ENCODE measurements around the gene DYNC1H1.

The DYNC1H1 gene

GRCh38 chr14:102013669-102014200, 49.4 kb downstream of the DYNC1H1 start:
- Histone ChIP-seq H3K27ac (ENCODE audit: insufficient read depth, low read length, poor library complexity, severe bottlenecking) (no peak overlapping the region), H3K4me1 (ENCODE audit: control insufficient read depth, insufficient read depth, low read length, poor library complexity, severe bottlenecking) (no peaks in the 10 kb centered on the region), H3K4me3 (ENCODE audit: insufficient read depth, low read depth, low read length, poor library complexity, severe bottlenecking) (no peak overlapping the region), H3K9me3 (ENCODE audit: control insufficient read depth, low read length) (no peaks in the 10 kb centered on the region), H3K27me3 (replicated peaks; ENCODE audit: control insufficient read depth, insufficient read depth, low read length, poor library complexity, severe bottlenecking) (no peaks in the 10 kb centered on the region), H3K36me3 (ENCODE audit: control insufficient read depth, insufficient read depth, low read length) (peaks cover 97% of the 10 kb centered on the region)
- DNase-seq: no peak

DNA sequence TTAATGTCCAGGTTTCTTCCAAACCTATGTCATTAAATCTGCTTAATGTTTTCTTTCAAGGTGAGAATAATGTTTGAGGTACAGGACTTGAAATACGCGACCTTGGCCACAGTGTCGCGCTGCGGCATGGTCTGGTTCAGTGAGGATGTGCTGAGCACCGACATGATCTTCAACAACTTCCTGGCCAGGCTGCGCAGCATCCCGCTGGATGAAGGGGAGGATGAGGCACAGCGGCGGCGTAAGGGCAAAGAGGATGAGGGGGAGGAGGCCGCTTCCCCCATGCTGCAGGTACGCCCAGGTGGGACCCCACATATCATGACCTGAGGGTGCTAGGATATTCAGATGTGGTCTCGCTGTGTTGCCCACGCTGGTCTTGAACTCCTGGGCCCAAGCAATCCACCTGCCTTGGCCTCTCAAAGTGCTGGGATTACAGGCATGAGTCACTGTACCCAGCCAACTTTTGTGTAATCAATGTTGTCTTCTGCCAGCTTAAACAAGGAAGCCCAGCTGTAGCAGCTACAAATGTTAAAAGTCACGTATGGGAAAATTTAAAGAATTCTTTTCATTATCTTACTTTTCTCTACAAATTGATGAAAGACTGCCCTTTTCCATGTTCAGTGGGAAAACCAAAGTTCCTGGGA, 50.8 kb downstream of the DYNC1H1 start:
- Histone ChIP-seq H3K9me3 (ENCODE audit: control insufficient read depth, low read length) (no peaks in the 10 kb centered on the region), H3K4me3 (ENCODE audit: insufficient read depth, low read depth, low read length, poor library complexity, severe bottlenecking) (no peak overlapping the region), H3K36me3 (ENCODE audit: control insufficient read depth, insufficient read depth, low read length) (peaks cover 93% of the 10 kb centered on the region), H3K27ac (ENCODE audit: insufficient read depth, low read length, poor library complexity, severe bottlenecking) (no peak overlapping the region), H3K4me1 (ENCODE audit: control insufficient read depth, insufficient read depth, low read length, poor library complexity, severe bottlenecking) (no peaks in the 10 kb centered on the region), H3K27me3 (replicated peaks; ENCODE audit: control insufficient read depth, insufficient read depth, low read length, poor library complexity, severe bottlenecking) (no peaks in the 10 kb centered on the region)
- no peak for DNase-seq

GRCh38 chr14:102015771-102016170, 51.4 kb downstream of the DYNC1H1 start:
- Histone ChIP-seq H3K4me1 (ENCODE audit: control insufficient read depth, insufficient read depth, low read length, poor library complexity, severe bottlenecking) (no peaks in the 10 kb centered on the region), H3K9me3 (ENCODE audit: control insufficient read depth, low read length) (no peaks in the 10 kb centered on the region), H3K4me3 (ENCODE audit: insufficient read depth, low read depth, low read length, poor library complexity, severe bottlenecking) (no peak overlapping the region), H3K27me3 (replicated peaks; ENCODE audit: control insufficient read depth, insufficient read depth, low read length, poor library complexity, severe bottlenecking) (no peaks in the 10 kb centered on the region), H3K27ac (ENCODE audit: insufficient read depth, low read length, poor library complexity, severe bottlenecking) (no peak overlapping the region), H3K36me3 (ENCODE audit: control insufficient read depth, insufficient read depth, low read length) (peaks cover 92% of the 10 kb centered on the region)
- no peak for DNase-seq

DNA sequence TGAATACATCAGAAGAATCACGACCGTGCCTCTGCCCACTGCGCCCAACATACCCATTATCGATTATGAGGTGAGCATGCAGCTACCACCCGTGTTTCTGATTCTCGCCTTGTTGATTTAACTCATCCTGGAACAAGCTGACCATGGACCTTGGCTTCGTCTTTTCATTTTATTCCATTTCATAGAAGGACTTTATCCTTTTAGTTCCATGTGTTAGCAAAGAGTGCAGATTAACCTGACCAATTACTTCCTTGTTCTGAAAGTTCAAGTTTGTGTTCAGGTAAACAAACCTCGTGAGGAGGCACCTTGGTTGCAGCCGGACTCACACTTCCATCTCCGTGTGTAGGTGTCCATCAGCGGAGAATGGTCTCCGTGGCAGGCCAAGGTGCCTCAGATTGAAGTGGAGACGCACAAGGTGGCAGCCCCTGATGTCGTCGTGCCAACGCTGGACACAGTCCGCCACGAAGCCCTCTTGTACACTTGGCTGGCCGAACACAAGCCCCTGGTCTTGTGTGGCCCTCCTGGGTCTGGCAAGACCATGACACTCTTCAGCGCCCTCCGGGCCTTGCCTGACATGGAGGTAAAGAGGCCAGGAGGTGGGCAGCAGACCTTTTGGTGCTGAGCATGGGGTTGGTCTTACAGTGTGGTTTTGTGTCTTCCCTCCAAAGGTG, 52.2 kb downstream of the DYNC1H1 start:
- no peak overlapping the region for H3K4me3 ChIP-seq (ENCODE audit: insufficient read depth, low read depth, low read length, poor library complexity, severe bottlenecking)
- DNase-seq: no peak
- peaks cover 92% of the 10 kb centered on the region for H3K36me3 ChIP-seq (ENCODE audit: control insufficient read depth, insufficient read depth, low read length)

GRCh38 chr14:102018251-102018650, 53.9 kb downstream of the DYNC1H1 start:
- Histone ChIP-seq H3K36me3 (ENCODE audit: control insufficient read depth, insufficient read depth, low read length) (peaks cover 86% of the 10 kb centered on the region), H3K27ac (ENCODE audit: insufficient read depth, low read length, poor library complexity, severe bottlenecking) (no peak overlapping the region)

More for the DNA sequence above, 52.2 kb downstream of the DYNC1H1 start:
- Histone ChIP-seq H3K27ac (ENCODE audit: insufficient read depth, low read length, poor library complexity, severe bottlenecking) (no peak overlapping the region), H3K27me3 (replicated peaks; ENCODE audit: control insufficient read depth, insufficient read depth, low read length, poor library complexity, severe bottlenecking) (no peaks in the 10 kb centered on the region), H3K9me3 (ENCODE audit: control insufficient read depth, low read length) (no peaks in the 10 kb centered on the region), H3K4me1 (ENCODE audit: control insufficient read depth, insufficient read depth, low read length, poor library complexity, severe bottlenecking) (no peaks in the 10 kb centered on the region)

DNA sequence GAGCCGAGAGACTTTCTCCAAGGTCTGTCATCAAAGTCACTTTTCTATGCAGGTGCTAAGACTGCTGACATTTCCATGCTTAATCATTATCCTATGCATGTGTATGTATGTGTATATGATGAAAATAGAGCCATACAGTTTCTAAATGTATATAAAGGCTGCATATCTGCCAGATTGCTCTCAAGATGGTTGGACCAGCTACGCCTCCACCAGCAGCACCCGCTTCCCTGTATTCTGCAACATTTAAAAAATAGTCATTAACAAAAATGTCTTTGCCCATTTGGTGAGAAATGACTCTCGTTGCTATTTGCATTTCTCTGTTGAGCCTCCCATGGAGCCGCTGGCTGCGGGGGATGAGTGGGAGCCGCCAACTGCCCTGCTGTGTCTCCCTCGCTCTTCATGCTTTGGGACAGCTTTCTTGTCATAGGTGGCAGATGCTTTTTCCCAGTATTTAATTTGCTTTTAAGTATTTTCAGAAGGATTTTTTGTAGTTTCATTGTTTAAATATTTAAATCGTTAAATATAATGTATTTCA, 54.7 kb downstream of the DYNC1H1 start:
- peaks cover 86% of the 10 kb centered on the region for H3K36me3 ChIP-seq (ENCODE audit: control insufficient read depth, insufficient read depth, low read length)
- H3K4me1 ChIP-seq (ENCODE audit: control insufficient read depth, insufficient read depth, low read length, poor library complexity, severe bottlenecking): no peaks in the 10 kb centered on the region
- no peak overlapping the region for H3K27ac ChIP-seq (ENCODE audit: insufficient read depth, low read length, poor library complexity, severe bottlenecking)
- no peak for DNase-seq
- no peaks in the 10 kb centered on the region for H3K27me3 ChIP-seq (replicated peaks; ENCODE audit: control insufficient read depth, insufficient read depth, low read length, poor library complexity, severe bottlenecking)
- no peak overlapping the region for H3K4me3 ChIP-seq (ENCODE audit: insufficient read depth, low read depth, low read length, poor library complexity, severe bottlenecking)
- H3K9me3 ChIP-seq (ENCODE audit: control insufficient read depth, low read length): no peaks in the 10 kb centered on the region

More at GRCh38 chr14:102018251-102018650, 53.9 kb downstream of the DYNC1H1 start:
- Histone ChIP-seq H3K4me1 (ENCODE audit: control insufficient read depth, insufficient read depth, low read length, poor library complexity, severe bottlenecking) (no peaks in the 10 kb centered on the region), H3K27me3 (replicated peaks; ENCODE audit: control insufficient read depth, insufficient read depth, low read length, poor library complexity, severe bottlenecking) (no peaks in the 10 kb centered on the region), H3K4me3 (ENCODE audit: insufficient read depth, low read depth, low read length, poor library complexity, severe bottlenecking) (no peak overlapping the region), H3K9me3 (ENCODE audit: control insufficient read depth, low read length) (no peaks in the 10 kb centered on the region)
- no peak for DNase-seq

DNA sequence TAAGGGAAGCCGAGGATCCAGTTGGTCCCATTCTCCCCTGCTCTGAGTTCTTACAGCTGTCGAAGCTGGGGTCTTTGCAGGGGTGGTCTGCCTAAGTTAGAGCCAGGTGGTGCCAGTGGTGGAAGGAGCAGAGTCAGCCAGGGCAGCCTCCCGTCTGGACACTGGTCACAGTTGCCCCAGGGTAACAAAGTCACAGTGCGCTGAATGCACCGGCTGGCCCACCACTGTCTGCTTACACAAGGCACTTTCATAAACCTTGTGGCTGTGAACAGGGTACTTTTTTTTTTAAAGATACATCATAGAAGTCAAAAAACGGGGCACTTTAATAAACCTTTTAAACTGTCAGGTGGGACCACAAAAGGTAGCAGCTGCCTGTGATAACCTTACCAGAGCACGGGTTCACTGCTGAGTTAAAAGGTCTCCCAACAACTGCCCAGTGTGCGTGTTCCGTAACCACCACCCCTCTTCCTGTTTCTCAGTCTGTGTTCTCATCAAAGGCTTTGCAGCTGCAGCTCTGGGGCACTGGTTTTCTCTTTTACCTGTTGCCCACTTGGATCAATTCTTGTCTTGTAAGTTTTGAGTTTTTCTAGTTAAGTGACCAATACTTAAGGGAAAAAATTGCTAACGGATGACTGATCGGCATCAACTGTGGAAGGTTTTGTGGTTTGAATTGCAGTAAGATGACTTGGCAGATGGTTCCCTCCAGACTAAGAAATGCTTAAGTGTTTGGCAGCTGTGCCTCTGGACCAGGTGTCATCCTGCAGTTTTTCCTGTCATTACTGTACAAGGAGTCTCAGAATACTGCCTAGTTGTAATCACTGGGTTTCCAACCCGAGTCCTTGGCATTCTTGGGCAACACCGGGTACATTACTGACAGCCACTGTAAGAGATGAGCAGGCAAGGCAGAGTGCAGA, 55.9 kb downstream of the DYNC1H1 start:
- Histone ChIP-seq H3K9me3 (ENCODE audit: control insufficient read depth, low read length) (no peaks in the 10 kb centered on the region), H3K27me3 (replicated peaks; ENCODE audit: control insufficient read depth, insufficient read depth, low read length, poor library complexity, severe bottlenecking) (no peaks in the 10 kb centered on the region), H3K36me3 (ENCODE audit: control insufficient read depth, insufficient read depth, low read length) (peaks cover 80% of the 10 kb centered on the region), H3K27ac (ENCODE audit: insufficient read depth, low read length, poor library complexity, severe bottlenecking) (no peak overlapping the region), H3K4me3 (ENCODE audit: insufficient read depth, low read depth, low read length, poor library complexity, severe bottlenecking) (no peak overlapping the region), H3K4me1 (ENCODE audit: control insufficient read depth, insufficient read depth, low read length, poor library complexity, severe bottlenecking) (no peaks in the 10 kb centered on the region)
- no peak for DNase-seq

GRCh38 chr14:102026934-102027333, 62.6 kb downstream of the DYNC1H1 start:
- no peak for DNase-seq
- Histone ChIP-seq H3K4me3 (ENCODE audit: insufficient read depth, low read depth, low read length, poor library complexity, severe bottlenecking) (no peak overlapping the region), H3K27ac (ENCODE audit: insufficient read depth, low read length, poor library complexity, severe bottlenecking) (no peak overlapping the region), H3K36me3 (ENCODE audit: control insufficient read depth, insufficient read depth, low read length) (peaks cover 86% of the 10 kb centered on the region), H3K9me3 (ENCODE audit: control insufficient read depth, low read length) (no peaks in the 10 kb centered on the region), H3K27me3 (replicated peaks; ENCODE audit: control insufficient read depth, insufficient read depth, low read length, poor library complexity, severe bottlenecking) (no peaks in the 10 kb centered on the region), H3K4me1 (ENCODE audit: control insufficient read depth, insufficient read depth, low read length, poor library complexity, severe bottlenecking) (no peaks in the 10 kb centered on the region)

DNA sequence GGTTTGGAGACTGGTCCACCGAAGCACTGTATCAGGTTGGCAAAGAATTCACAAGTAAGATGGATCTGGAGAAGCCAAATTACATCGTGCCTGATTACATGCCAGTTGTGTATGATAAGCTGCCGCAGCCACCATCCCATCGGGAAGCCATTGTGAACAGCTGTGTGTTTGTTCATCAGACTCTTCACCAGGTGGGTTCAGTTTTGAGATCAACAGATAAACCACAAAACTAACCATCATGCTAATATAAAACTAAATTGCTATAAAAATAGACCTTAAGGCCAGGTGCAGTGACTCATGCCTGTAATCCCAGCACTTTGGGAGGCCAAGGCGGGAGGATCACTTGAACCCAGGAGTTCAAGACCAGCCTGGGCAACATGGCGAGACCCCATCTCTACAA, 63.6 kb downstream of the DYNC1H1 start:
- H3K4me1 ChIP-seq (ENCODE audit: control insufficient read depth, insufficient read depth, low read length, poor library complexity, severe bottlenecking): no peaks in the 10 kb centered on the region
- H3K27me3 ChIP-seq (replicated peaks; ENCODE audit: control insufficient read depth, insufficient read depth, low read length, poor library complexity, severe bottlenecking): no peaks in the 10 kb centered on the region
- H3K4me3 ChIP-seq (ENCODE audit: insufficient read depth, low read depth, low read length, poor library complexity, severe bottlenecking): no peak overlapping the region
- no peak for DNase-seq
- no peaks in the 10 kb centered on the region for H3K9me3 ChIP-seq (ENCODE audit: control insufficient read depth, low read length)
- peaks cover 89% of the 10 kb centered on the region for H3K36me3 ChIP-seq (ENCODE audit: control insufficient read depth, insufficient read depth, low read length)
- no peak overlapping the region for H3K27ac ChIP-seq (ENCODE audit: insufficient read depth, low read length, poor library complexity, severe bottlenecking)
